ENCODE results near the gene PLA2G4E.

GRCh38 chr15:41948490-41948889 is 72.4 kb downstream of the PLA2G4E start:
- no peak for TF ChIP-seq CTCF (IDR thresholded peaks at IDR 0.05)
- TF ChIP-seq POLR2AphosphoS5 (IDR thresholded peaks at IDR 0.05), result no peak
